PC-3 (cell line): Measurements from ENCODE around the gene NACC2. TPM values are rescaled to one million over a fixed set of nuclear protein-coding genes. Genes with fewer than 3 reads are reported as not detected.

ENCODE experiments used
- ATAC-seq: fragments of 200-7000 bp; cut with Tn5 transposase; 2 replicates; pipeline ENCODE4 v1.9.1; 2020; ENCODE audit warnings: mild to moderate bottlenecking, moderate library complexity
- BruUV-seq: library from RNA; stranded (reverse); fragments of 400-500 nt; replicated peaks from 2 replicates; lab custom pipeline; 2021; lab: Mats Ljungman, UMichigan
- CTCF ChIA-PET: fragments of 300-600 bp; sonication (Branson Sonifier 250); formaldehyde crosslinking; loops from one replicate; lab custom pipeline; 2022; ENCODE audit warnings: antibody characterized with exemption; lab: Charles Lee
- POLR2A ChIA-PET: fragments of 300-600 bp; sonication (Branson Sonifier 250); formaldehyde crosslinking; loops from one replicate; lab custom pipeline; 2022; ENCODE audit warnings: antibody characterized with exemption; ENCODE audit not compliant: unreplicated experiment; lab: Charles Lee
- DNase-seq: peaks from one replicate; pipeline ENCODE4 v3.0.0-alpha.2; 2015
- H2AFZ ChIP-seq: fragments of 300-600 bp; sonication (generic); 2 replicates; pipeline ENCODE4 v1.6.0; 2016; ENCODE audit warnings: antibody characterized with exemption, low read length
- H3F3A ChIP-seq: fragments of 300-600 bp; sonication (generic); one replicate; pipeline ENCODE4 v1.6.0; 2017; ENCODE audit warnings: antibody characterized with exemption, low read length, control low read depth, mild to moderate bottlenecking; ENCODE audit not compliant: unreplicated experiment
- H3K27ac ChIP-seq: fragments of 300-600 bp; sonication (generic); 2 replicates; pipeline ENCODE4 v1.5.1; 2016; ENCODE audit warnings: mild to moderate bottlenecking, low read length
- H3K27me3 ChIP-seq: fragments of 300-600 bp; sonication (generic); 2 replicates; pipeline ENCODE4 v1.6.1; 2016; ENCODE audit warnings: low read length, mixed read lengths
- H3K36me3 ChIP-seq: fragments of 300-600 bp; sonication (generic); 2 replicates; pipeline ENCODE4 v1.6.1; 2016; ENCODE audit warnings: low read depth, mixed run types, low read length, mixed read lengths
- H3K4me1 ChIP-seq: fragments of 300-600 bp; sonication (generic); 2 replicates; pipeline ENCODE4 v1.5.1; 2016; ENCODE audit warnings: low read length; ENCODE audit not compliant: insufficient read depth
- H3K4me2 ChIP-seq: fragments of 300-600 bp; sonication (generic); 2 replicates; pipeline ENCODE4 v1.6.0; 2016; ENCODE audit warnings: low read length
- H3K4me3 ChIP-seq: fragments of 300-600 bp; sonication (generic); 2 replicates; pipeline ENCODE4 v1.5.1; 2016; ENCODE audit warnings: mild to moderate bottlenecking, low read length, mixed read lengths
- H3K79me2 ChIP-seq: fragments of 300-600 bp; sonication (generic); 2 replicates; pipeline ENCODE4 v1.6.1; 2017; ENCODE audit warnings: low read length, mixed read lengths
- H3K9ac ChIP-seq: fragments of 300-600 bp; sonication (generic); 2 replicates; pipeline ENCODE4 v1.6.0; 2016; ENCODE audit warnings: mild to moderate bottlenecking, low read length
- H3K9me2 ChIP-seq: fragments of 300-600 bp; sonication (generic); replicated peaks from 2 replicates; pipeline ENCODE4 v1.6.1; 2016; ENCODE audit warnings: mixed run types, low read length, mixed read lengths
- H3K9me3 ChIP-seq: fragments of 300-600 bp; sonication (generic); 2 replicates; pipeline ENCODE4 v1.6.1; 2016; ENCODE audit warnings: low read length, mixed read lengths
- H4K20me1 ChIP-seq: fragments of 300-600 bp; sonication (generic); 2 replicates; pipeline ENCODE4 v1.6.1; 2016; ENCODE audit warnings: low read length, mixed read lengths
- EZH2 ChIP-seq: fragments of 300-600 bp; sonication (generic); IDR thresholded peaks from one replicate; pipeline ENCODE4 v1.6.1; 2017; ENCODE audit warnings: antibody characterized with exemption, mild to moderate bottlenecking, low read length; ENCODE audit not compliant: unreplicated experiment
- EZH2phosphoT487 ChIP-seq: fragments of 300-600 bp; sonication (generic); IDR thresholded peaks from 2 replicates; pipeline ENCODE4 v1.6.1; 2018; ENCODE audit warnings: mild to moderate bottlenecking, antibody characterized with exemption, low read length, borderline replicate concordance
- intact Hi-C: fragments of 100-400 bp; cut with micrococcal nuclease; formaldehyde crosslinking; loops from 2 replicates; pipeline ENCODE4 v1.9.0; 2023
- total RNA-seq: library from RNA; depleted of rRNA; stranded (reverse); fragments of >200 nt; gene quantifications from 2 replicates; pipeline ENCODE4 v1.2.3, GENCODE V29; 2014
- TF ChIP-seq, protein P1 (sequence below): fragments of 300-600 bp; sonication (generic); conservative IDR thresholded peaks from 2 replicates; pipeline ENCODE4 v1.5.1; 2017; ENCODE audit warnings: antibody characterized with exemption, low read depth, mild to moderate bottlenecking, low read length

Gene NACC2
- total RNA-seq, 1 experiment from 2014 or later = 12.3 TPM

DNA sequence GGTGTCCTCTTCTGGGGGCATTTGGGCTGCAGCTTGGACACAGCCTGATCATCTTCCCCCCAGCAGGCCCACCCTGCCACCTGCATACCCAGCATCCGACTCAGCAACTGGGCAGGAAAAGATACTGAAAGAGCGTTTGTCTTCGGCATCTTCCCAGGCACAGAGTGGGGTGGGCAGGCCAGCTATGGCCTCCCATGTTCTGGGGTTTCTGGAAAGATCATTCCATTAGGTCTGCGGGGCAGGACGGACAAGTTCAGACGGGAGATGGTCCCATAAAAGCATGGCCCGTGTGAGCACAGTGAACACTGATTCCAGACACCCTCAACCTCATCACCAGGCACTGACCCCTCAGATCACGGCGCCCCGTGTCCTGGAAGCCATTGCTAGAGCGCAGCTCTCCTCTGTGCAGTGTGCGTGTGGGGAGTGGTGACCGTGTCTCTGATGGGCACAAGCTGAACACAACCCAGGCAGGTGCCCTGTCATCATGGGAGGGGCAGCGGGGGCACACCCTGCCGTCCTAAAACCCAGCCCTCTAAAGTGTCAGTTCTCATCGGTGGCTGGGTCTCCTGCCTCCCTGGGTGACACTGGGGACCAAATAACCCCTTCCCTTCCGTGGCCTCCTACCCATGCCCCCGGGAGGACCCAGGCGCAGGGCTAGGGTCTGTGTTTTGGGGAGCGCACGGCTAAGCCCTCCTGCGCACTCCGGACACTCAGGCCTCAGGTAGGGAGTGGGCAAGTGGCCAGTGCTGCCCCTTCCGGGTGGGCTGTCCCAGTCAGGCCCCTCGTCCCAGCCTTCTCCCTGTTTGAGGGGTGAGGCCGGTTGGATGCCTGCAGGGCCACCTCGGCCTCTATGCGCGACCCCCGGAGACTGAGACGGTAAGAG, 36.8 kb upstream of the NACC2 start:
- Histone ChIP-seq H3K36me3 (no peaks in the 10 kb centered on the region), H3K27ac (no peak overlapping the region), H3F3A (no peaks in the 10 kb centered on the region), H3K4me2 (no peak overlapping the region), H4K20me1 (no peaks in the 10 kb centered on the region), H3K4me3 (no peak overlapping the region), H3K9me3 (no peaks in the 10 kb centered on the region), H2AFZ (no peak overlapping the region), H3K27me3 (no peaks in the 10 kb centered on the region; the same call in 1 of the 2 replicates), H3K9ac (no peak overlapping the region), H3K79me2 (no peaks in the 10 kb centered on the region), H3K9me2 (no peaks in the 10 kb centered on the region), H3K4me1 (no peaks in the 10 kb centered on the region)
- DNase-seq (no peak), ATAC-seq (no peak)
- ChIA-PET POLR2A (no interaction called here), CTCF (no interaction called here)
- TF ChIP-seq, protein P1, sequence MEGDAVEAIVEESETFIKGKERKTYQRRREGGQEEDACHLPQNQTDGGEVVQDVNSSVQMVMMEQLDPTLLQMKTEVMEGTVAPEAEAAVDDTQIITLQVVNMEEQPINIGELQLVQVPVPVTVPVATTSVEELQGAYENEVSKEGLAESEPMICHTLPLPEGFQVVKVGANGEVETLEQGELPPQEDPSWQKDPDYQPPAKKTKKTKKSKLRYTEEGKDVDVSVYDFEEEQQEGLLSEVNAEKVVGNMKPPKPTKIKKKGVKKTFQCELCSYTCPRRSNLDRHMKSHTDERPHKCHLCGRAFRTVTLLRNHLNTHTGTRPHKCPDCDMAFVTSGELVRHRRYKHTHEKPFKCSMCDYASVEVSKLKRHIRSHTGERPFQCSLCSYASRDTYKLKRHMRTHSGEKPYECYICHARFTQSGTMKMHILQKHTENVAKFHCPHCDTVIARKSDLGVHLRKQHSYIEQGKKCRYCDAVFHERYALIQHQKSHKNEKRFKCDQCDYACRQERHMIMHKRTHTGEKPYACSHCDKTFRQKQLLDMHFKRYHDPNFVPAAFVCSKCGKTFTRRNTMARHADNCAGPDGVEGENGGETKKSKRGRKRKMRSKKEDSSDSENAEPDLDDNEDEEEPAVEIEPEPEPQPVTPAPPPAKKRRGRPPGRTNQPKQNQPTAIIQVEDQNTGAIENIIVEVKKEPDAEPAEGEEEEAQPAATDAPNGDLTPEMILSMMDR = no peak
- no peak for TF ChIP-seq EZH2phosphoT487
- no peak for TF ChIP-seq EZH2
- BruUV-seq = no TSS peak
- intact Hi-C loops = no loop called here

DNA sequence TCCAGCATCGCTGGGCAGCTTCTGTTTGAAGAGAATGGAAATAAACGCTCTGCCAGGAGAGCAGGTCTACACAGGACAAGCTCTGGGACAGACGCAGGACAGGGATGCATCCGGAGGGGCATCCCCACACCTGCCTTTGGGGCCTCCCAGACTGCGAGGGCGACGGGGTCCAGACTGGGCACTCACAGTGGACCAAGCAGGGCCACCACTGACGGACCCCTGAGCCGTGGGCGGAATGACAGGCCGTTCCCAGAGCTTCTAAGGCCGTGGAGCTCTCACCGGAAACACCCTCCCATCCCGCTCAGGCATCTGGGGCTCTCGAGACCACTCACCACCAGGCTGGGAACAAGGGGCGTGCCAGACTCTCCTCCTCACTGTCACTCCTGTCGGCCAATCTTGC, 34.1 kb upstream of the NACC2 start:
- intact Hi-C loops = no loop called here
- no peaks in the 10 kb centered on the region for H3K9me3 ChIP-seq
- POLR2A ChIA-PET = no interaction called here
- no TSS peak for BruUV-seq
- ATAC-seq (no peak), DNase-seq (no peak)
- no peaks in the 10 kb centered on the region for H3F3A ChIP-seq
- H4K20me1 ChIP-seq = no peaks in the 10 kb centered on the region
- TF ChIP-seq EZH2phosphoT487 = no peak
- TF ChIP-seq EZH2 = no peak
- TF ChIP-seq, protein P1 = no peak
- H3K4me3 ChIP-seq = no peak overlapping the region
- no peak overlapping the region for H2AFZ ChIP-seq
- CTCF ChIA-PET = no interaction called here
- H3K9me2 ChIP-seq = no peaks in the 10 kb centered on the region
- H3K79me2 ChIP-seq = no peaks in the 10 kb centered on the region
- no peak overlapping the region for H3K9ac ChIP-seq
- no peak overlapping the region for H3K4me2 ChIP-seq
- H3K27ac ChIP-seq = no peak overlapping the region
- H3K4me1 ChIP-seq = no peaks in the 10 kb centered on the region
- H3K27me3 ChIP-seq = no peaks in the 10 kb centered on the region; the same call in 1 of the 2 replicates
- H3K36me3 ChIP-seq = no peaks in the 10 kb centered on the region

DNA sequence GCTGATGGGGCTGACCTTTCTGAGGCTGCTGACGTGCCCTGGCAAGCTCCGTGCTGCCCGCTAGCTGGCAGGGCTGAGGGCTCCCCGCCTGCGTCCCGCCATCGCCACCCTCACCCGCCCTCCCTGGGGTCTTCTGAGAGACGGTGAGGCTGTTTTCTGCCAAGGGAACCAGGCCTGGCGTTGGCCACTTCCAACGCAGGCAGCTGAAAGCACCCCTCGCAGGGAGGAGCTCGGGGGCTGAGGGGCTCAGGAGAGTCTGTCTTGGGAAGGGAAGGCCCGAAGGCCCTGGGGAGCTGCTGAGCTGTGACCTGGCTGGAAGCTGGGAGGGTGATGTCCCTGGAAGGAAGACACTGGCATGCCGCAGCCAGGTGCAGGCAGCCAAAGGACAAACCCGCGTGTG, 33.3 kb upstream of the NACC2 start:
- no peaks in the 10 kb centered on the region for H3F3A ChIP-seq
- POLR2A ChIA-PET = no interaction called here

More for the DNA sequence above, 33.3 kb upstream of the NACC2 start:
- Histone ChIP-seq H3K4me1 (no peaks in the 10 kb centered on the region), H3K27me3 (no peaks in the 10 kb centered on the region; the same call in 1 of the 2 replicates), H3K36me3 (no peaks in the 10 kb centered on the region), H3K9me3 (no peaks in the 10 kb centered on the region), H3K9ac (no peak overlapping the region), H3K27ac (no peak overlapping the region), H3K79me2 (no peaks in the 10 kb centered on the region), H3K9me2 (no peaks in the 10 kb centered on the region), H4K20me1 (no peaks in the 10 kb centered on the region), H3K4me2 (no peak overlapping the region), H2AFZ (no peak overlapping the region), H3K4me3 (no peak overlapping the region)
- no TSS peak for BruUV-seq
- CTCF ChIA-PET = no interaction called here
- intact Hi-C loops = no loop called here
- DNase-seq = no peak
- no peak for ATAC-seq
- TF ChIP-seq, protein P1 = no peak
- TF ChIP-seq EZH2 (no peak), EZH2phosphoT487 (no peak)
